Kidney (tissue), 14 donors: ENCODE measurements around the gene KAT2B. TPM values are rescaled to one million over a fixed set of nuclear protein-coding genes. Genes with fewer than 3 reads are reported as not detected.

ENCODE experiments used
- DNase-seq, 5 donors: peaks; one replicate each; pipeline ENCODE4 v3.0.0-alpha.2; 2013 to 2020
- FAIRE-seq: peaks from 2 replicates; lab custom pipeline; 2012; peaks lifted over from hg19 to GRCh38; lab: Jason Lieb, UNC
- H3K27ac ChIP-seq, 2 donors: one replicate each; pipeline ENCODE4 v1.7.0; 2013; ENCODE audit warnings: low read depth in 2 of 2, low read length in 2 of 2, inconsistent platforms in 1 of 2
- H3K27me3 ChIP-seq: one replicate; pipeline ENCODE4 v1.7.1; 2013; ENCODE audit warnings: low read length, inconsistent platforms; ENCODE audit not compliant: control insufficient read depth, insufficient read depth
- H3K36me3 ChIP-seq, 3 donors: one replicate each; pipeline versions ENCODE4 v1.7.0 to v1.7.1; 2013; ENCODE audit warnings: low read length in 3 of 3, control low read depth in 1 of 3, inconsistent platforms in 1 of 3; ENCODE audit not compliant: insufficient read depth in 3 of 3, control insufficient read depth in 2 of 3
- H3K4me1 ChIP-seq, 3 donors: one replicate each; pipeline versions ENCODE4 v1.7.0 to v1.7.1; 2013; ENCODE audit warnings: low read length in 3 of 3, inconsistent platforms in 1 of 3, low read depth in 1 of 3; ENCODE audit not compliant: control insufficient read depth in 2 of 3, insufficient read depth in 2 of 3
- H3K4me3 ChIP-seq, 3 donors: one replicate each; pipeline versions ENCODE4 v1.7.0 to v1.8.1; 2013; ENCODE audit warnings: low read length in 3 of 3, control low read depth in 1 of 3, inconsistent platforms in 1 of 3
- H3K9ac ChIP-seq, 3 donors: one replicate each; pipeline versions ENCODE4 v1.7.0 to v1.7.1; 2013; ENCODE audit warnings: low read length in 3 of 3, control low read depth in 1 of 3, inconsistent platforms in 1 of 3
- H3K9me3 ChIP-seq, 3 donors: one replicate each; pipeline versions ENCODE4 v1.7.0 to v1.7.1; 2013; ENCODE audit warnings: low read length in 3 of 3, control low read depth in 1 of 3, inconsistent platforms in 1 of 3; ENCODE audit not compliant: control insufficient read depth in 2 of 3, insufficient read depth in 1 of 3
- CTCF ChIP-seq: IDR thresholded peaks from 3 replicates; pipeline ENCODE4 v1.5.1; 2012; ENCODE audit warnings: mild to moderate bottlenecking, moderate library complexity, borderline replicate concordance; ENCODE audit not compliant: insufficient read depth; ENCODE audit errors: extremely low read depth
- intact Hi-C: fragments of 100-400 bp; cut with DNase I; formaldehyde crosslinking; loops from one replicate; pipeline ENCODE4 v1.11.1; 2022
- polyA plus RNA-seq: library from polyadenylated mRNA; stranded (reverse); fragments of 350-450 nt; fragmentation: Illumina TruSeq; extraction: RNeasy Lipid Tissue Mini Kit (QIAGEN cat#74804); gene quantifications from one replicate; pipeline ENCODE4 v1.2.3, GENCODE V29; 2014; ENCODE audit warnings: low read depth, low replicate concordance; ENCODE audit not compliant: insufficient read depth
- total RNA-seq: library from RNA; stranded (reverse); fragmentation: NEBNext Ultra II Directional; extraction: Animal tissue kit (Norgen Biotek cat#: 25700); gene quantifications from one replicate; pipeline ENCODE4 v1.2.1, GENCODE V29; 2021
- donor health status: control.
- donor health status: control.
- donor health status: control.
- donor health status: control.
- donor health status: control.
- donor health status: DM: yes; HTN: yes; CAD: no.
- donor health status: Normal renal cell carcinoma (clear cell type).

KAT2B gene
- total and polyA plus RNA-seq, 2 donors from 2014 or later: 9.5 to 30.1 TPM

GRCh38 chr3:20148466-20148865, 108.2 kb downstream of the KAT2B start:
- Histone ChIP-seq H3K4me1 (no peaks in the 10 kb centered on the region), H3K36me3 (peaks cover 0 to 9% (median 3%) of the 10 kb centered on the region in 3 donors), H3K4me3 (no peak overlapping the region), H3K27me3 (no peaks in the 10 kb centered on the region), H3K9me3 (no peaks in the 10 kb centered on the region), H3K9ac (no peak overlapping the region), H3K27ac (no peak overlapping the region)
- FAIRE-seq (no peak), DNase-seq (no peak)
- no peak for TF ChIP-seq CTCF
- intact Hi-C loops: no loop called here

- H3K9ac ChIP-seq: no peak overlapping the region
- intact Hi-C loops: no loop called here
Measured at GRCh38 chr3:20154078-20154477, 113.8 kb downstream of the KAT2B start.

GRCh38 chr3:20154928-20155327, 114.7 kb downstream of the KAT2B start:
- H3K27ac ChIP-seq: no peak overlapping the region
- intact Hi-C loops: no loop called here
- H3K4me3 ChIP-seq: no peak overlapping the region
- TF ChIP-seq CTCF: no peak
- H3K36me3 ChIP-seq: no peaks in the 10 kb centered on the region
- no peak overlapping the region for H3K9ac ChIP-seq
- DNase-seq: no peak
- H3K27me3 ChIP-seq: no peaks in the 10 kb centered on the region
- H3K4me1 ChIP-seq: no peaks in the 10 kb centered on the region
- H3K9me3 ChIP-seq: no peaks in the 10 kb centered on the region
- FAIRE-seq: no peak

More at GRCh38 chr3:20154078-20154477, 113.8 kb downstream of the KAT2B start:
- no peak for TF ChIP-seq CTCF
- no peaks in the 10 kb centered on the region for H3K9me3 ChIP-seq
- DNase-seq (no peak), FAIRE-seq (no peak)
- H3K4me1 ChIP-seq: no peaks in the 10 kb centered on the region
- H3K36me3 ChIP-seq: no peaks in the 10 kb centered on the region
- no peak overlapping the region for H3K27ac ChIP-seq
- H3K27me3 ChIP-seq: no peaks in the 10 kb centered on the region
- H3K4me3 ChIP-seq: no peak overlapping the region

GRCh38 chr3:20160230-20160629, 120.0 kb downstream of the KAT2B start:
- intact Hi-C loops: no loop called here
- no peak for FAIRE-seq
- DNase-seq: no peak
- no peaks in the 10 kb centered on the region for H3K4me1 ChIP-seq
- no peak overlapping the region for H3K27ac ChIP-seq
- H3K36me3 ChIP-seq: no peaks in the 10 kb centered on the region
- H3K27me3 ChIP-seq: no peaks in the 10 kb centered on the region
- TF ChIP-seq CTCF: no peak
- no peak overlapping the region for H3K9ac ChIP-seq
- no peaks in the 10 kb centered on the region for H3K9me3 ChIP-seq
- no peak overlapping the region for H3K4me3 ChIP-seq
